ENCODE measurements around the gene KBTBD2. TPM values are rescaled to one million over a fixed set of nuclear protein-coding genes. Genes with fewer than 3 reads are reported as not detected.

Gene KBTBD2
- total RNA-seq, 1 donor from 2014 or later = 35.0 TPM

DNA sequence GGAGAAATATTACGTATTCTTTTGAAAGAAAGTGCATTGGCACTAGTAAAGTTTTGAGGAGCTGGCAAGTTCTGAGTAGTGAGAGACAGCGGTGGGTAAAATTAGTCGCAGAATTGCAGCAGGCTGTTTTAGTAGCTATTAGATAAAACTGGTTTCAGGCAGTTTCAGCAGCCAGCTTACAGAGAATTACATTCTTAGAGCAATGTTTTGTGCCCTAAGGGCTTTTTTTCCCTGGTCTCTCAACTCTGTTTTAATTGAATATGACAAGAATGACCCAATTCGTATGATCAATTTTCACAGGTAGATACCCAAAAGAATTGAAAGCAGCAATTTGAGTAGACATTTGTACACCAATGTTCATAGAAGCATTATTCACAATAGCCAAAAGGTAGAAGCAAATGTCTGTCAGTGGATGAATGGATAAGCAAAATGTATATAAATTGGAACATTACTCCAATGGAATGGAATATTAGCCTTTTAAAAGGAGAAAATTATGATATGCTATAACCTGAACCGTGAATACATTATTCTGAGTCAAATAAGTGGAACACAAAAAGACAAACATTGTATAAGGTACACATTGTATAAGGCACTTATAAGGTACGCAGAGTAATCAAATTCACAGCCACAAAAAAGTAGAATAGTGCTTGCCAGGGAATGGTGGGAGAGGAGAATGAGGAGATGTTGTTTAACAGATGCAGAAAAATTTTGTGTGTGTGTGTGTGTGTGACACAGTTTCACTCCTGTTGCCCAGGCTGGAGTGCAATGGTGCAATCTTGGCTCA, 5.2 kb upstream of the KBTBD2 start:
- H3K27me3 ChIP-seq (ENCODE audit: control insufficient read depth, insufficient read depth, low read length) = no peaks in the 10 kb centered on the region
- no peaks in the 10 kb centered on the region for H3K36me3 ChIP-seq (ENCODE audit: control insufficient read depth, insufficient read depth, low read length)
- TF ChIP-seq, protein P1, sequence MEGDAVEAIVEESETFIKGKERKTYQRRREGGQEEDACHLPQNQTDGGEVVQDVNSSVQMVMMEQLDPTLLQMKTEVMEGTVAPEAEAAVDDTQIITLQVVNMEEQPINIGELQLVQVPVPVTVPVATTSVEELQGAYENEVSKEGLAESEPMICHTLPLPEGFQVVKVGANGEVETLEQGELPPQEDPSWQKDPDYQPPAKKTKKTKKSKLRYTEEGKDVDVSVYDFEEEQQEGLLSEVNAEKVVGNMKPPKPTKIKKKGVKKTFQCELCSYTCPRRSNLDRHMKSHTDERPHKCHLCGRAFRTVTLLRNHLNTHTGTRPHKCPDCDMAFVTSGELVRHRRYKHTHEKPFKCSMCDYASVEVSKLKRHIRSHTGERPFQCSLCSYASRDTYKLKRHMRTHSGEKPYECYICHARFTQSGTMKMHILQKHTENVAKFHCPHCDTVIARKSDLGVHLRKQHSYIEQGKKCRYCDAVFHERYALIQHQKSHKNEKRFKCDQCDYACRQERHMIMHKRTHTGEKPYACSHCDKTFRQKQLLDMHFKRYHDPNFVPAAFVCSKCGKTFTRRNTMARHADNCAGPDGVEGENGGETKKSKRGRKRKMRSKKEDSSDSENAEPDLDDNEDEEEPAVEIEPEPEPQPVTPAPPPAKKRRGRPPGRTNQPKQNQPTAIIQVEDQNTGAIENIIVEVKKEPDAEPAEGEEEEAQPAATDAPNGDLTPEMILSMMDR (IDR thresholded peaks at IDR 0.05; ENCODE audit: insufficient read depth, low read length, poor library complexity, severe bottlenecking) = no peak
- DNase-seq (ENCODE audit: low read depth) = no peak
- H3K4me3 ChIP-seq (ENCODE audit: low read depth, low read length) = no peak overlapping the region

DNA sequence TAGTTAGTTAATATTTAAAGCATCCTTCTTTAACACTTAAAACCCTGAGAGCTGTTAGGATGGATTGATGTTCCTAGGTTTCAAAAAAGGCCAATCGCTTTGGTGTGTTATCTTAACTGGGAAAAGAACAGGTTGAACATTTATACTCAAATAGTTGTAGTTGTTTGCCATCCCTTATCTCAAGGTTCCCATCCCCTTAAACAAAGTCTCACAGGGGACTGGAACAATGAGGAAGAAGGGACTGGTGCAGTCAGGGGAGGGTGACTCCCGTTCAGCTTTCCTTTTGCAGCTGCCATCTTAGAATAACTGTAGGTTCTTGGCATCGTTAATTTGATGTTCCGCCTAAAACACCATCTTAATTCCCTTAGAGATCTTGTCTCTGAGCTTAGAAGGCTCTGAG, 2.6 kb upstream of the KBTBD2 start:
- no peaks in the 10 kb centered on the region for H3K27me3 ChIP-seq (ENCODE audit: control insufficient read depth, insufficient read depth, low read length)
- no peaks in the 10 kb centered on the region for H3K36me3 ChIP-seq (ENCODE audit: control insufficient read depth, insufficient read depth, low read length)
- H3K4me3 ChIP-seq (ENCODE audit: low read depth, low read length) = no peak overlapping the region
- TF ChIP-seq, protein P1 (IDR thresholded peaks at IDR 0.05; ENCODE audit: insufficient read depth, low read length, poor library complexity, severe bottlenecking) = no peak
- DNase-seq (ENCODE audit: low read depth) = no peak

DNA sequence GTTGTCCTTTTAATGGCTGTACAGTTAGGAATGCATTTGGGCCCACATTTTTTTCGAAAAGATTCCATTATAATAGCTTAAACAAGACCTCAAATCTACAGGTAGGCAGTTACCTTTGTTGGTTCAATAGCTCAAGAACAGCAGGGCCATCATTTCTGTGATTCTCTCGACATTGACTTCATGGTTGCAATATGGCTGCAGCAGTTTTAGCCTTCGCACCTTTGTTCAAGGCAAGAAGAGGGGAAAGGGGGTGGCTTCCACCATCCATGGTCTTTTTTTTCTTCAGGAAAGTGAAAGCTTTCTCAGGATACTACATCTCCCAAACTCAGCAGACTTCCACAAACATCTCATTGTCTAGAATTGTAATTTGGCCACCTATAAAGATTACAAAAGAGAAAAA, 2.2 kb upstream of the KBTBD2 start:
- no peak overlapping the region for H3K4me3 ChIP-seq (ENCODE audit: low read depth, low read length)
- no peaks in the 10 kb centered on the region for H3K36me3 ChIP-seq (ENCODE audit: control insufficient read depth, insufficient read depth, low read length)
- TF ChIP-seq, protein P1 (IDR thresholded peaks at IDR 0.05; ENCODE audit: insufficient read depth, low read length, poor library complexity, severe bottlenecking) = no peak
- DNase-seq (ENCODE audit: low read depth) = no peak
- H3K27me3 ChIP-seq (ENCODE audit: control insufficient read depth, insufficient read depth, low read length) = no peaks in the 10 kb centered on the region

DNA sequence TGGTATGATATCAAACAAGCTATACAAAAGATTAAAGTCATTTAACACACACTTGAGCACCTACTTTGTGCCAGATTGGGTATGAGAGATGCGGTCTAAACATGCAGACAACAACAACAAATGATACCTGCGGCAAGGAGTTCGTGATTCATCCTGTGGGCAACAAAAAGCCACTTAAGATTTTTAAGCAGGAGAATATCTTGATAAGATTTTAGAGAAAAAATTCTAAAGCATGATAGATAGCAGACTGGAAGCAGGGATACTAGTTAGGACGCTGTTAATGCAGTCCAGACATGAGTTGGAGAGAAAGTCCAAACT, 1.6 kb upstream of the KBTBD2 start:
- DNase-seq (ENCODE audit: low read depth) = no peak
- TF ChIP-seq, protein P1 (IDR thresholded peaks at IDR 0.05; ENCODE audit: insufficient read depth, low read length, poor library complexity, severe bottlenecking) = no peak
- H3K36me3 ChIP-seq (ENCODE audit: control insufficient read depth, insufficient read depth, low read length) = no peaks in the 10 kb centered on the region
- H3K4me3 ChIP-seq (ENCODE audit: low read depth, low read length) = no peak overlapping the region
- H3K27me3 ChIP-seq (ENCODE audit: control insufficient read depth, insufficient read depth, low read length) = no peaks in the 10 kb centered on the region

DNA sequence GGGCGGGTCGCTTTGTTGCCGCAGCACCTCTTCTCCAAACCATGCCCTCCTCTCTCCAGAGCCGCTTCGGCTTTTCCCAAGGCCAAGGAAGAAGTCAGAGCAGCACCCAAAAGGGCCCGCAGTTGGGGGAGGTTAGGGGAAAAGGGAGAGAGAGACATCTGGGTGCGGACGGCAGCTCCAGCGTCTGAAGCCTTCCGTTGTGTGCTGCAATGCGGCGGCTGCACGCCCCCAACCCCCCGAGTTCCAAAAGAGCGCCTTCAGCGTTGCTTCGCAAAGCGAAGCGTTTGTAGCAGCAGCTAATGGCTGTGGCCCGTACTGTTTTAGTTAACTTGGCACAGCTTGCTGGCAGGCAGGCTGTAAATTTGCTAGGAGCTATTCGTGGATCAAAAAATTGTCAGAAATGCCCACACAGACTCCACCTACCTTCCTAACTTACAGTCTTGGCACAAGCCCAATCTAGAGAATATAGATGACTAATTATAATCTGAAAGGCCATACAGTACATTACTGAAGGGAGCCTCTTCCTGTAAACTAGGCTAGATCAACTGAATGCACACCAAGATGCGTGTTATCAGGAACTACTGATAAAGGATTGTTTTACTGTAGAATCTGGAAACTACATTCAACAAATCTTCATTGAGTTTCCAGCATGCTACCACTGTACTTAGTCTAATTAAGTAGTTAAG, 1.1 kb upstream of the KBTBD2 start:
- TF ChIP-seq, protein P1 (IDR thresholded peaks at IDR 0.05; ENCODE audit: insufficient read depth, low read length, poor library complexity, severe bottlenecking) = no peak

More for the DNA sequence above, 1.1 kb upstream of the KBTBD2 start:
- Histone ChIP-seq H3K4me3 (ENCODE audit: low read depth, low read length) (peak overlapping the region; percentile 92), H3K36me3 (ENCODE audit: control insufficient read depth, insufficient read depth, low read length) (no peaks in the 10 kb centered on the region), H3K27me3 (ENCODE audit: control insufficient read depth, insufficient read depth, low read length) (no peaks in the 10 kb centered on the region)
- no peak for DNase-seq (ENCODE audit: low read depth)
